ENCODE measurements around the gene NCBP3.

The NCBP3 gene

GRCh38 chr17:3882276-3882675 is 36.2 kb upstream of the NCBP3 start:
- no peaks in the 10 kb centered on the region for H3K79me2 ChIP-seq (ENCODE audit: insufficient read depth, low read length)
- no peak overlapping the region for H3K4me2 ChIP-seq (ENCODE audit: low read depth, low read length, poor library complexity, severe bottlenecking)
- TF ChIP-seq, protein P1, sequence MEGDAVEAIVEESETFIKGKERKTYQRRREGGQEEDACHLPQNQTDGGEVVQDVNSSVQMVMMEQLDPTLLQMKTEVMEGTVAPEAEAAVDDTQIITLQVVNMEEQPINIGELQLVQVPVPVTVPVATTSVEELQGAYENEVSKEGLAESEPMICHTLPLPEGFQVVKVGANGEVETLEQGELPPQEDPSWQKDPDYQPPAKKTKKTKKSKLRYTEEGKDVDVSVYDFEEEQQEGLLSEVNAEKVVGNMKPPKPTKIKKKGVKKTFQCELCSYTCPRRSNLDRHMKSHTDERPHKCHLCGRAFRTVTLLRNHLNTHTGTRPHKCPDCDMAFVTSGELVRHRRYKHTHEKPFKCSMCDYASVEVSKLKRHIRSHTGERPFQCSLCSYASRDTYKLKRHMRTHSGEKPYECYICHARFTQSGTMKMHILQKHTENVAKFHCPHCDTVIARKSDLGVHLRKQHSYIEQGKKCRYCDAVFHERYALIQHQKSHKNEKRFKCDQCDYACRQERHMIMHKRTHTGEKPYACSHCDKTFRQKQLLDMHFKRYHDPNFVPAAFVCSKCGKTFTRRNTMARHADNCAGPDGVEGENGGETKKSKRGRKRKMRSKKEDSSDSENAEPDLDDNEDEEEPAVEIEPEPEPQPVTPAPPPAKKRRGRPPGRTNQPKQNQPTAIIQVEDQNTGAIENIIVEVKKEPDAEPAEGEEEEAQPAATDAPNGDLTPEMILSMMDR (conservative IDR thresholded peaks at IDR 0.05; ENCODE audit: low read length) = no peak
- no peak for TF ChIP-seq EZH2phosphoT487 (IDR thresholded peaks at IDR 0.05; ENCODE audit: borderline replicate concordance)
- peaks cover 12% of the 10 kb centered on the region for H3K4me1 ChIP-seq (ENCODE audit: insufficient read depth, low read length, poor library complexity, severe bottlenecking)
- no peaks in the 10 kb centered on the region for H3K9me2 ChIP-seq (replicated peaks; ENCODE audit: low read depth, low read length)
- no peaks in the 10 kb centered on the region for H3F3A ChIP-seq (ENCODE audit: low read depth)
- H3K4me3 ChIP-seq (ENCODE audit: low read length, poor library complexity, severe bottlenecking) = no peak overlapping the region
- no peaks in the 10 kb centered on the region for H3K36me3 ChIP-seq (ENCODE audit: insufficient read depth, low read length)
- no peaks in the 10 kb centered on the region for H3K9me3 ChIP-seq (ENCODE audit: insufficient read depth, low read depth, low read length)
- H3K9ac ChIP-seq (ENCODE audit: low read depth, low read length, poor library complexity, severe bottlenecking) = no peak overlapping the region
- H2AFZ ChIP-seq (ENCODE audit: low read length) = no peak overlapping the region
- no peaks in the 10 kb centered on the region for H4K20me1 ChIP-seq (ENCODE audit: insufficient read depth, low read length, poor library complexity, severe bottlenecking)
- H3K27me3 ChIP-seq (ENCODE audit: insufficient read depth, low read length, poor library complexity, severe bottlenecking) = no peaks in the 10 kb centered on the region

DNA sequence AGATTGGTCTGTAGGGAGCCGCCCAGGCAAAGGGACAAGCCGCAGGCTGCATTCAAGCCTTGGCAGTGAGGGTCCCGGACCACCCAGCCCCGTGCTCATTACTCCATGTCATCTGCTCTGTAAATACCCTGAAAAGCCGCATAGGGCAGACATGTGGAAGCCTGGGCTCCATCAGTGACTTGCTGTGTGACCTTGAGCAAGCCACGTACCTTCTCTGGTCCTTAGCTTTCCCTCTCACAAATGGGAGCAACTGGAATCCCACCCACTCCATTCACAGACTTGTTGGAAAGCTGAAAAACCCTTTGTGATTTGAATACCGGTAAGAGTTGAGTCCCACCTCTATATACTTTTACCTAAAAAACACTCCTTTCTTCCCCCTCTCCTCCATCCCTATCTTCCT is 34.9 kb upstream of the NCBP3 start:
- TF ChIP-seq EZH2phosphoT487 (IDR thresholded peaks at IDR 0.05; ENCODE audit: borderline replicate concordance) = no peak
- TF ChIP-seq, protein P1 (conservative IDR thresholded peaks at IDR 0.05; ENCODE audit: low read length) = no peak
- Histone ChIP-seq H3K9ac (ENCODE audit: low read depth, low read length, poor library complexity, severe bottlenecking) (no peak overlapping the region), H2AFZ (ENCODE audit: low read length) (no peak overlapping the region), H3K9me2 (replicated peaks; ENCODE audit: low read depth, low read length) (no peaks in the 10 kb centered on the region), H3K36me3 (ENCODE audit: insufficient read depth, low read length) (no peaks in the 10 kb centered on the region), H3F3A (ENCODE audit: low read depth) (no peaks in the 10 kb centered on the region), H3K79me2 (ENCODE audit: insufficient read depth, low read length) (no peaks in the 10 kb centered on the region), H3K4me3 (ENCODE audit: low read length, poor library complexity, severe bottlenecking) (no peak overlapping the region), H3K9me3 (ENCODE audit: insufficient read depth, low read depth, low read length) (no peaks in the 10 kb centered on the region), H3K4me2 (ENCODE audit: low read depth, low read length, poor library complexity, severe bottlenecking) (no peak overlapping the region), H4K20me1 (ENCODE audit: insufficient read depth, low read length, poor library complexity, severe bottlenecking) (no peaks in the 10 kb centered on the region), H3K27me3 (ENCODE audit: insufficient read depth, low read length, poor library complexity, severe bottlenecking) (no peaks in the 10 kb centered on the region), H3K4me1 (ENCODE audit: insufficient read depth, low read length, poor library complexity, severe bottlenecking) (peaks cover 3% of the 10 kb centered on the region)

GRCh38 chr17:3879591-3880417 is 33.8 kb upstream of the NCBP3 start:
- no peak overlapping the region for H3K9ac ChIP-seq (ENCODE audit: low read depth, low read length, poor library complexity, severe bottlenecking)
- TF ChIP-seq EZH2phosphoT487 (IDR thresholded peaks at IDR 0.05; ENCODE audit: borderline replicate concordance) = no peak
- TF ChIP-seq, protein P1 (conservative IDR thresholded peaks at IDR 0.05; ENCODE audit: low read length) = no peak
- H3K36me3 ChIP-seq (ENCODE audit: insufficient read depth, low read length) = no peaks in the 10 kb centered on the region

More at GRCh38 chr17:3879591-3880417, 33.8 kb upstream of the NCBP3 start:
- Histone ChIP-seq H3F3A (ENCODE audit: low read depth) (no peaks in the 10 kb centered on the region), H2AFZ (ENCODE audit: low read length) (no peak overlapping the region), H3K9me2 (replicated peaks; ENCODE audit: low read depth, low read length) (no peaks in the 10 kb centered on the region), H3K27me3 (ENCODE audit: insufficient read depth, low read length, poor library complexity, severe bottlenecking) (no peaks in the 10 kb centered on the region), H3K4me2 (ENCODE audit: low read depth, low read length, poor library complexity, severe bottlenecking) (no peak overlapping the region), H3K4me3 (ENCODE audit: low read length, poor library complexity, severe bottlenecking) (no peak overlapping the region), H3K9me3 (ENCODE audit: insufficient read depth, low read depth, low read length) (no peaks in the 10 kb centered on the region), H3K4me1 (ENCODE audit: insufficient read depth, low read length, poor library complexity, severe bottlenecking) (peaks cover 3% of the 10 kb centered on the region), H4K20me1 (ENCODE audit: insufficient read depth, low read length, poor library complexity, severe bottlenecking) (no peaks in the 10 kb centered on the region), H3K79me2 (ENCODE audit: insufficient read depth, low read length) (no peaks in the 10 kb centered on the region)
